K562 (cell line): ENCODE results near the gene BRCC3. TPM values are rescaled to one million over a fixed set of nuclear protein-coding genes. Genes with fewer than 3 reads are reported as not detected.
A peak's percentile ranks its signal among the peaks of the same experiment; 100 is the strongest.

ENCODE experiments used
- BRCA1 ChIP-seq, 2 experiments: fragments of 450-650 bp in 1 of 2; sonication (generic) in 1 of 2; formaldehyde crosslinking in 1 of 2; IDR thresholded peaks; 2 replicates each; pipeline versions ENCODE4 v1.5.0 to v1.6.1; 2017 to 2020; ENCODE audit warnings: mild to moderate bottlenecking in 1 of 2, missing genetic modification reagents in 1 of 2
- CHCHD3 ChIP-seq: fragments of 250-450 bp; sonication (Bioruptor Pico); IDR thresholded peaks from 2 replicates; pipeline ENCODE4 v2.1.2; 2022; ENCODE audit warnings: mild to moderate bottlenecking
- E2F1 ChIP-seq: sonication (generic); formaldehyde crosslinking; IDR thresholded peaks from 2 replicates; pipeline ENCODE4 v1.8.1; 2023; ENCODE audit warnings: mild to moderate bottlenecking, missing genetic modification reagents, moderate library complexity
- FUS ChIP-seq: fragments of 200-400 bp; formaldehyde crosslinking; optimal IDR thresholded peaks from 2 replicates; pipeline ENCODE3; 2017; ENCODE audit warnings: low read depth, low read length
- MAFK ChIP-seq: IDR thresholded peaks from 2 replicates; pipeline ENCODE4 v1.6.1; 2011; ENCODE audit warnings: low read length, improper control_type of control experiment
- NCOA6 ChIP-seq: fragments of 450-650 bp; IDR thresholded peaks from 2 replicates; pipeline ENCODE4 v1.6.1; 2017; ENCODE audit warnings: mild to moderate bottlenecking
- NCOR1 ChIP-seq: fragments of 450-650 bp; IDR thresholded peaks from 2 replicates; pipeline ENCODE4 v1.6.1; 2016; ENCODE audit warnings: mild to moderate bottlenecking, moderate library complexity
- NFE2L1 ChIP-seq: fragments of 450-650 bp; IDR thresholded peaks from 2 replicates; pipeline ENCODE4 v1.6.1; 2016; ENCODE audit warnings: missing genetic modification characterization, low read depth, mild to moderate bottlenecking, missing compliant biosample characterization, moderate library complexity, borderline replicate concordance
- PML ChIP-seq: IDR thresholded peaks from 2 replicates; pipeline ENCODE4 v1.6.1; 2012; ENCODE audit warnings: low read length, inconsistent platforms
- POLR2B ChIP-seq: fragments of 450-650 bp; IDR thresholded peaks from 2 replicates; pipeline ENCODE4 v1.6.1; 2018; ENCODE audit warnings: low read depth; ENCODE audit not compliant: partially characterized antibody
- RBM39 ChIP-seq: fragments of 200-400 bp; formaldehyde crosslinking; optimal IDR thresholded peaks from 2 replicates; pipeline ENCODE3; 2018; ENCODE audit warnings: low read depth, low read length
- SETDB1 ChIP-seq: IDR thresholded peaks from one replicate; pipeline ENCODE4 v1.6.1; 2012; ENCODE audit warnings: low read length, control low read depth, inconsistent platforms
- SNAPC5 ChIP-seq: fragments of 250-450 bp; sonication (Bioruptor Pico); IDR thresholded peaks from 2 replicates; pipeline ENCODE4 v1.8.0; 2021; ENCODE audit warnings: moderate library complexity, mild to moderate bottlenecking, inconsistent platforms
- SREBF2 ChIP-seq: sonication (generic); formaldehyde crosslinking; IDR thresholded peaks from 2 replicates; pipeline ENCODE4 v1.4.0; 2020; ENCODE audit warnings: mild to moderate bottlenecking, missing genetic modification reagents
- TFAM ChIP-seq: fragments of 250-450 bp; sonication (Bioruptor Pico); conservative IDR thresholded peaks from 2 replicates; pipeline ENCODE4 v1.5.0; 2021; ENCODE audit warnings: mild to moderate bottlenecking, moderate library complexity
- THRA ChIP-seq: fragments of 450-650 bp; IDR thresholded peaks from 2 replicates; pipeline ENCODE4 v1.6.1; 2017; ENCODE audit warnings: mild to moderate bottlenecking, moderate library complexity
- ZFPM2 ChIP-seq: fragments of 250-450 bp; sonication (Bioruptor Pico); IDR thresholded peaks from 2 replicates; pipeline ENCODE4 v1.5.1; 2022; ENCODE audit warnings: mild to moderate bottlenecking
- ZNF134 ChIP-seq: fragments of 250-450 bp; sonication (Bioruptor Pico); conservative IDR thresholded peaks from 2 replicates; pipeline ENCODE4 v1.4.0; 2020
- ZNF146 ChIP-seq: IDR thresholded peaks from one replicate; pipeline ENCODE4 v1.6.1; 2018; ENCODE audit warnings: missing compliant biosample characterization; ENCODE audit not compliant: unreplicated experiment
- ZNF280B ChIP-seq: fragments of 250-450 bp; sonication (Bioruptor Pico); IDR thresholded peaks from 2 replicates; pipeline ENCODE4 v1.5.1; 2021; ENCODE audit warnings: mild to moderate bottlenecking
- ZNF282 ChIP-seq: sonication (generic); formaldehyde crosslinking; IDR thresholded peaks from 2 replicates; pipeline ENCODE4 v1.8.1; 2023; ENCODE audit warnings: missing genetic modification reagents
- ZNF41 ChIP-seq: fragments of 250-450 bp; sonication (Bioruptor Pico); conservative IDR thresholded peaks from 2 replicates; pipeline ENCODE4 v1.4.0; 2020; ENCODE audit warnings: mild to moderate bottlenecking
- ZNF583 ChIP-seq: fragments of 250-450 bp; sonication (Bioruptor Pico); IDR thresholded peaks from 2 replicates; pipeline ENCODE4 v1.4.0; 2020
- ZNF586 ChIP-seq: fragments of 450-650 bp; formaldehyde crosslinking; conservative IDR thresholded peaks from 2 replicates; pipeline ENCODE4 v1.4.0; 2020; ENCODE audit warnings: mild to moderate bottlenecking, moderate library complexity
- ZNF75A ChIP-seq: fragments of 450-650 bp; formaldehyde crosslinking; IDR thresholded peaks from 2 replicates; pipeline ENCODE4 v1.4.0; 2020; ENCODE audit warnings: mild to moderate bottlenecking
- polyA plus RNA-seq, 8 experiments: library from polyadenylated mRNA; depleted of rRNA in 4 of 8; stranded (reverse) in 5 of 8; unstranded in 3 of 8; fragments of >200 nt; fragmentation: Nextera tagmentation in 2 of 8; fragmentation: Illumina TruSeq in 1 of 8; extraction: Ambion mirVana in 2 of 8; extraction: Trizol in 1 of 8; gene quantifications; 2 replicates each; pipeline versions ENCODE4 v1.2.1 to v1.2.3, GENCODE V29; 2011 to 2014; ENCODE audit warnings: inconsistent platforms in 1 of 8, missing spikeins in 1 of 8
- total RNA-seq, 7 experiments: library from RNA; depleted of rRNA in 6 of 7; stranded (reverse); fragments of >200 nt in 6 of 7; fragmentation: Illumina TruSeq in 2 of 7; extraction: Trizol in 2 of 7; gene quantifications; 2 replicates each; pipeline versions ENCODE4 v1.2.1 to v1.2.3, GENCODE V29; 2011 to 2021; ENCODE audit warnings: low replicate concordance in 1 of 7

Gene BRCC3
- total and polyA plus RNA-seq, 9 of the 15 experiments (the other 6 are each of a cell fraction or from before 2014, with no cell fraction given): 9.6 to 44.8 (median 26.7) TPM

- TF ChIP-seq MAFK (no peak), SREBF2 (no peak), SNAPC5 (CRISPR knock-in tag) (no peak), ZNF146 (CRISPR knock-in tag) (no peak), ZNF75A (no peak), FUS (peak; percentile 51), CHCHD3 (CRISPR knock-in tag) (no peak), BRCA1 (IDR thresholded peaks at IDR 0.05) (no peak), BRCA1 (CRISPR knock-in tag; IDR thresholded peaks at IDR 0.05) (no peak), PML (peak; percentile 61; the same call in 1 of the 2 replicates), ZFPM2 (no peak), ZNF586 (CRISPR knock-in tag) (no peak), ZNF280B (CRISPR knock-in tag) (no peak), RBM39 (no peak), ZNF41 (CRISPR knock-in tag) (no peak), E2F1 (CRISPR knock-in tag) (peak; percentile 81; the same call in 1 of the 2 replicates), NFE2L1 (tag) (no peak), ZNF282 (CRISPR knock-in tag) (no peak), POLR2B (peak; percentile 48), ZNF134 (no peak), ZNF583 (CRISPR knock-in tag) (no peak), SETDB1 (no peak), NCOA6 (no peak), NCOR1 (no peak; the same call in 1 of the 2 replicates), THRA (no peak), TFAM (CRISPR knock-in tag) (no peak)
Observed at GRCh38 chrX:155026727-155027508, 44.4 kb upstream of the BRCC3 start, which contains the start of gene FUNDC2 (continued).
